Ramos (cell line): Measurements from ENCODE around the gene DDX31.

Experiments
- in situ Hi-C: fragments of 300-500 bp; cut with MboI; formaldehyde crosslinking; loops from one replicate; pipeline ENCODE4 v1.14.3; 2022; ENCODE audit warnings: low sequenced_read_pairs; ENCODE audit not compliant: unreplicated experiment

The DDX31 gene

GRCh38 chr9:132600326-132600984 lies 69.3 kb downstream of the DDX31 start:
- in situ Hi-C loops: no loop called here

- in situ Hi-C loops: no loop called here
These were observed 72.6 kb downstream of the DDX31 start for GRCh38 chr9:132597073-132597775.

- in situ Hi-C loops: no loop called here
These were observed 73.6 kb downstream of the DDX31 start for GRCh38 chr9:132596200-132596599.

- in situ Hi-C loops: no loop called here
These were observed 74.5 kb downstream of the DDX31 start for GRCh38 chr9:132595319-132595718.

- in situ Hi-C loops: no loop called here
These were observed 75.4 kb downstream of the DDX31 start for GRCh38 chr9:132594412-132594811.

GRCh38 chr9:132592451-132592850 lies 77.3 kb downstream of the DDX31 start:
- in situ Hi-C loops: no loop called here

- in situ Hi-C loops: no loop called here
These were observed 78.0 kb downstream of the DDX31 start for GRCh38 chr9:132591751-132592314.

- in situ Hi-C loops: no loop called here
These were observed 78.5 kb downstream of the DDX31 start for GRCh38 chr9:132591244-132591643.

GRCh38 chr9:132590318-132591182 lies 79.2 kb downstream of the DDX31 start:
- in situ Hi-C loops: no loop called here

GRCh38 chr9:132590037-132590317 lies 79.8 kb downstream of the DDX31 start:
- in situ Hi-C loops: no loop called here

- in situ Hi-C loops: no loop called here
These were observed 80.4 kb downstream of the DDX31 start for GRCh38 chr9:132589148-132590036.

- in situ Hi-C loops: no loop called here
These were observed 81.2 kb downstream of the DDX31 start for GRCh38 chr9:132588501-132589147.

GRCh38 chr9:132588098-132588497 lies 81.7 kb downstream of the DDX31 start:
- in situ Hi-C loops: no loop called here

GRCh38 chr9:132587592-132587955 lies 82.2 kb downstream of the DDX31 start:
- in situ Hi-C loops: no loop called here

GRCh38 chr9:132586830-132587591 lies 82.8 kb downstream of the DDX31 start:
- in situ Hi-C loops: no loop called here

- in situ Hi-C loops: no loop called here
These were observed 83.6 kb downstream of the DDX31 start for GRCh38 chr9:132585954-132586829.

GRCh38 chr9:132584601-132585560 lies 84.9 kb downstream of the DDX31 start:
- in situ Hi-C loops: no loop called here
